Osteocyte (in vitro differentiated cells): Measurements from ENCODE around the gene FAM83C. TPM values are rescaled to one million over a fixed set of nuclear protein-coding genes. Genes with fewer than 3 reads are reported as not detected.

Experiments
- DNase-seq: peaks from one replicate; pipeline ENCODE4 v3.0.0; 2021; ENCODE audit warnings: mixed read lengths; ENCODE audit not compliant: unreplicated experiment; ENCODE audit errors: extremely low spot score
- H3K27ac Mint-ChIP-seq: one replicate; pipeline ENCODE4 v1.8.0; 2021; ENCODE audit warnings: mild to moderate bottlenecking, mixed read lengths; ENCODE audit not compliant: unreplicated experiment
- H3K27me3 Mint-ChIP-seq: one replicate; pipeline ENCODE4 v1.8.0; 2021; ENCODE audit warnings: mixed read lengths; ENCODE audit not compliant: unreplicated experiment
- H3K36me3 Mint-ChIP-seq: one replicate; pipeline ENCODE4 v1.8.0; 2021; ENCODE audit warnings: mixed read lengths; ENCODE audit not compliant: unreplicated experiment
- H3K4me1 Mint-ChIP-seq: one replicate; pipeline ENCODE4 v1.8.0; 2021; ENCODE audit warnings: mixed read lengths; ENCODE audit not compliant: unreplicated experiment
- H3K4me3 Mint-ChIP-seq: one replicate; pipeline ENCODE4 v1.8.0; 2021; ENCODE audit warnings: mild to moderate bottlenecking, moderate library complexity, mixed read lengths; ENCODE audit not compliant: unreplicated experiment
- H3K9me3 Mint-ChIP-seq: one replicate; pipeline ENCODE4 v1.8.0; 2021; ENCODE audit warnings: mixed read lengths; ENCODE audit not compliant: unreplicated experiment
- CTCF ChIP-seq: fragments of 200-600 bp; sonication (generic); IDR thresholded peaks from 2 replicates; pipeline ENCODE4 v1.5.0; 2021; ENCODE audit warnings: antibody characterized with exemption, mild to moderate bottlenecking, moderate library complexity
- total RNA-seq: library from RNA; stranded (reverse); gene quantifications from 2 replicates; pipeline ENCODE4 v1.2.1, GENCODE V29; 2021

FAM83C gene
- total RNA-seq, 1 donor from 2014 or later: not detected

- no peak overlapping the region for H3K4me3 Mint-ChIP-seq
- no peak overlapping the region for H3K27ac Mint-ChIP-seq
- no peak for DNase-seq
- no peak for TF ChIP-seq CTCF
- no peaks in the 10 kb centered on the region for H3K9me3 Mint-ChIP-seq
- H3K36me3 Mint-ChIP-seq: peaks cover 9% of the 10 kb centered on the region
- no peaks in the 10 kb centered on the region for H3K27me3 Mint-ChIP-seq
- H3K4me1 Mint-ChIP-seq: peaks cover 20% of the 10 kb centered on the region
Observed at GRCh38 chr20:35274172-35275092, 17.8 kb downstream of the FAM83C start.

- no peak overlapping the region for H3K27ac Mint-ChIP-seq
- H3K4me1 Mint-ChIP-seq: peaks cover 19% of the 10 kb centered on the region
- DNase-seq: no peak
- H3K9me3 Mint-ChIP-seq: no peaks in the 10 kb centered on the region
- no peaks in the 10 kb centered on the region for H3K27me3 Mint-ChIP-seq
- H3K36me3 Mint-ChIP-seq: peaks cover 5% of the 10 kb centered on the region
- no peak for TF ChIP-seq CTCF
- no peak overlapping the region for H3K4me3 Mint-ChIP-seq
Observed at GRCh38 chr20:35273449-35274171, 18.6 kb downstream of the FAM83C start.

GRCh38 chr20:35271904-35272303 is 20.3 kb downstream of the FAM83C start:
- Mint-ChIP-seq H3K27ac (no peak overlapping the region), H3K4me3 (no peak overlapping the region), H3K9me3 (no peaks in the 10 kb centered on the region), H3K27me3 (no peaks in the 10 kb centered on the region), H3K4me1 (peaks cover 8% of the 10 kb centered on the region), H3K36me3 (peaks cover 5% of the 10 kb centered on the region)
- TF ChIP-seq CTCF: no peak
- no peak for DNase-seq

GRCh38 chr20:35271073-35271882 is 20.9 kb downstream of the FAM83C start:
- Mint-ChIP-seq H3K36me3 (peaks cover 10% of the 10 kb centered on the region), H3K4me1 (peaks cover 3% of the 10 kb centered on the region), H3K27me3 (no peaks in the 10 kb centered on the region), H3K27ac (no peak overlapping the region), H3K9me3 (no peaks in the 10 kb centered on the region), H3K4me3 (no peak overlapping the region)
- no peak for TF ChIP-seq CTCF
- DNase-seq: no peak
